KG1 (cell line): ENCODE measurements around the gene SPRED3.
A peak's percentile ranks its signal among the peaks of the same experiment; 100 is the strongest.
"Not testable (repeated sequence)": the region's sequence is repeated elsewhere in the genome, so short reads cannot be mapped to it uniquely, and the experiment has no call there.

Experiments used
- DNase-seq: peaks from one replicate; lab custom pipeline; 2025; lab: John Stamatoyannopoulos, UW

SPRED3 gene, protein sequence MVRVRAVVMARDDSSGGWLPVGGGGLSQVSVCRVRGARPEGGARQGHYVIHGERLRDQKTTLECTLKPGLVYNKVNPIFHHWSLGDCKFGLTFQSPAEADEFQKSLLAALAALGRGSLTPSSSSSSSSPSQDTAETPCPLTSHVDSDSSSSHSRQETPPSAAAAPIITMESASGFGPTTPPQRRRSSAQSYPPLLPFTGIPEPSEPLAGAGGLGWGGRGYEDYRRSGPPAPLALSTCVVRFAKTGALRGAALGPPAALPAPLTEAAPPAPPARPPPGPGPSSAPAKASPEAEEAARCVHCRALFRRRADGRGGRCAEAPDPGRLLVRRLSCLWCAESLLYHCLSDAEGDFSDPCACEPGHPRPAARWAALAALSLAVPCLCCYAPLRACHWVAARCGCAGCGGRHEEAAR

DNA sequence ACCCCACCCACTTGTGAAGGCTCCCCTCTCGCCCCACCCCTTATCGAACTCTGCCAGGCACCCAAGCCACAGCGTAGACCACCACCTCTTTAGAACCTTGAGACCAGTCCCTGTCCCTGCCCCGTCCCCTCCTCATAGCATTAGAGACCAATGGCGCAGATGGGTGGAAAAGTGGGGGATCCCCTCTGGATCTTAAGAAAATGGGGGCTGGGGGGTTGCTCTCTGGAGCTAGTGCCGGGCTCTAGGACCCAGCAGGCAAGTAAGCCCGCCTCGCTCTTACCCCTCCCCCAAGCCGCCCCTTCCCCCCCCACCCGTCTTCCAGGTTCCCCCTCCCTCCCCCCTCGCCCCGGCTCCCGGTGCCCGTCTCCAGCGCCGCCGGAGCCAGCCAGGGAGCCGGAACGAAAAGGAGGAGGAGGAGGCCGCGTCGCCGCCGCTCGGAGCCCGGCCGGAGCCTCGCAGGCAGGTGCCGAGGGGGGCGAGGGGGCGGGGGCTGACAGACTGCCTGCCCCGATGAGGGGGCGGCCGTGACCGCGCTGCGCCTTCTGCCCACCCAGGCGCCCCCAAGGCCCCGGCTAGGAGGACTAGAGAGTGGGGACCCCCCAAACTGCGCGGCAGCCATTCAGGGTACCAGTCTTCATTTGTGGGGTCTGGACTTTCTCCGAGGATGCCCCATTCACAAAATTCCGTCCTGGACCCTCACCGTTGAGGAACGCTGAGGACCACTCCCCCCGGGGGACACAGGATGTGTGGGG, at the start of gene SPRED3:
Gene SPRED3, plus strand, starts transcription at position 349 of the 752 bp plus-strand sequence. CDS start 1,606 bp downstream, outside the sequence.
- DNase-seq = no peak

- DNase-seq = not testable (repeated sequence)
Observed at GRCh38 chr19:38339011-38339410, 49.5 kb upstream of the SPRED3 start.

- no peak for DNase-seq
Observed at GRCh38 chr19:38340927-38341326, 47.6 kb upstream of the SPRED3 start.

DNA sequence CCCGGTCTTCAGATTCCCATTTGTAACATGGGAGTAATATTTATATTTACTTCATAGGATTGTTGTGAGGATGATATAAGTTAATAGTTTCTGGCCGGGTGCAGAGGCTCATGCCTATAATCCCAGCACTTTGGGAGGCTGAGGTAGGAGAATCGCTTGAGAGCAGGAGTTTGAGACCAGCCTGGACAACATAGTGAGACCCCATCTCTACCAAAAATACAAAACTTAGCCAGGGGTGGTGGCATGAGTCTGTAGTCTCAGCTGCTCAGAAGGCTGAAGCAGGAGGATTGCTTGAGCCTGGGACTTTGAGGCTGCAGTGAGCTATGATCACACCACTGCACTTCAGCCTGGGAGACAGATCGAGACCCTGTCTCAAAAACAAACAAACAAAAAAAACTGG, 41.7 kb upstream of the SPRED3 start:
- DNase-seq = no peak

DNA sequence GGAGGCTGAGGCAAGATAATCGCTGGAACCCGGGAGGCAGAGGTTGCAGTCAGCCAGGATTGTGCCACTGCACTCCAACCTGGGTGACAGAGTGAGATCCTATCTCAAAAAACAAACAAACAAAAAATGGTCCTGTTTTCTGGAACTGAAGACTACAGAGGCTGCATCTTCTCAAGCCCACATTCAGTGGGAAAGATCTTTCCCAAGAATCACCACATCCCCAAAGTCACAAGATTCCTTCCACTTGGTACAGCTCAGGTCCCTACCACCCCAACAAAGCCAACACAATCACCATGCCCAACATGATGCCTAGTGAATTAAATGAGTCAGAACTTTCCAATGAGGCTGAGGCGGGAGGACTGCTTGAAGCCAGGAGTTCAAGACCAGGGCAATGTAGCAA, 37.6 kb upstream of the SPRED3 start:
- DNase-seq = no peak

DNA sequence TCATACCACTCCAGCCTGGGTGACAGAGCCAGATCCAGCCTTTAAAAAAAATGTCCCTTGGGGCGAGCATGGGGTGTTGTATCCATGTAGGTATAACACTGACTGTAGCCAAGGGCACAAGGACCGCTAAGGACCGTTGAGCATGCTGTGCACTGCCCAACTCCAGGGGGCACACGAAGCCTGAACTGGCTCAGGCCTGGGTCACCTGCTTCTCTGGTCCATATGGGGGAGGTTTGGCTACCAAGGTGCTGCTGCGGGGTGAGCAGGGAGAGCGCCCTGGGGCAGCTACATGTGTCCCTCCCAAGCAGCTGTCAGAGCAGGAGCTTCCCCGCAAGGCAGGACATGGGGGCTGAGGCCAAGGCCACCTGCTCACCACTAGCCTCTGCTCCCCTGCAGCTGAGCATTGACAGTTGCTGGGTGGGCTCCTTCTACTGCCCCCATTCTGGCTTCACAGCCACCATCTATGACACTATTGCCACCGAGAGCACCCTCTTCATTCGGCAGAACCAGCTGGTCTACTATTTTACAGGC, 36.6 kb upstream of the SPRED3 start:
- DNase-seq = no peak

- DNase-seq = no peak
Observed at GRCh38 chr19:38352611-38353010, 35.9 kb upstream of the SPRED3 start.

DNA sequence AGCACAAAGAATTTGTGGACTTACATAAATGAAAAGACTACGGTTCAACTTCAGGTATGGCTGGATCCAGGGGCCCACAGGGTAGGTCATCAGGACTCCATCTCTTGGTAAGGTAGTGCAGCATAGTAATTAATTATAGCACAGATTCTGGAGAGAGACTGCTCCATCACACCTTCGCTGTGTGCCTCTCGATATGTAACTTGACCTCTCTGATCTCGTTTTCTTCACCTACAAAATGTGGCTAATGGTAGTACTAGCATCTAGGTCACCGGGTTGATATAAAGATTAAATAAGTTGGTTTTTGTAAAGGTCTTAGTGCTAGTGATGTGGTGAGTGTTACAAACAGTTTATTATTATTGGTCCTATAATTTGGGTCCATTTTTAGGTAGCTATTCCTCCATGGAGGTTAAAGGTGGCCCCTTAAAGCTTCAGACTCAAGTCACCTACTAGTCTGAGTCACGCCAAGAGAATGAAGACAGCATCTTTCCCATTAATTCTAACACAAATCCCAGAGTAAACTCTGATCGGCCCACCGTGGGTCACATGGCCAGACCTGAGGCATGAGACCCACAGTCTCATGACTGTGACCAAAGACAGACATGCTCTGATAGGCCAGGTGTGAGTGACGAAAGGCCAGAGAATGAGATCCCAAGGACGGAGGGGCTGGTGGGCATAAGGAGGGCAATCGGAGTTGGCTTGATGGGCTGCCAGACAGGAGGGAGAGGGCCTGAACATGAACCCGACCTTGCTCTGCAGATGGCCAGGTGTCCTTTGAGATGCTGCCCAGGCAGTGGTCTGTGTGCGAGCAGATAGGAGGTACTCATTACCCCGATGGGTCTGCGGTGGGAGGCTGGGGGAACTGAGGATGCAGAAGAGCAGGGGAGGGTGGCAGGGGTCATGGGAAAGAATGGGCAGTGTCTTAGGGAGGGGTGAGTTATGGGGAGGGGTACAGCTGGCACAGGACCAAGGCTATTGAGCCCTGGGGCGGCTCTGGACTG, 32.5 kb upstream of the SPRED3 start:
- DNase-seq = no peak

DNA sequence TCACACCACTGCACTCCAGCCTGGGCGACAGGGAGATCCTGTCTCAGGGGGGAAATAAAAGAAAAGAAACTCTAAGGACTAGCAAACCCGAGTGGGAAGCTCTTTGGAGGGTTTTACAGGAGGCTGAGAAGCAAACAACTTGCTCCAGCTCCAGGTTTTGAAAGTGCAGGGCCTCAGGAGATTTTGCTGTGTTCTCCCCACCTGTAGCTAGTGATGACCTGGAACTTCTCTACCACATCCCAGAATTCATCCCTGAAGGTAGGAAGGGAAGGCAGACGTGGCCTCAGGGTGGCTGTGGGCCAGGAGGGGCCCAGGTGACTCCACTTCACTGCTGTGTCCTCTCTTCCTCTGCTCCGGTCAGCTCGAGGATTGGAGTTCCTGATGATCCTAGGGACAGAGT, 30.4 kb upstream of the SPRED3 start:
- DNase-seq = no peak

DNA sequence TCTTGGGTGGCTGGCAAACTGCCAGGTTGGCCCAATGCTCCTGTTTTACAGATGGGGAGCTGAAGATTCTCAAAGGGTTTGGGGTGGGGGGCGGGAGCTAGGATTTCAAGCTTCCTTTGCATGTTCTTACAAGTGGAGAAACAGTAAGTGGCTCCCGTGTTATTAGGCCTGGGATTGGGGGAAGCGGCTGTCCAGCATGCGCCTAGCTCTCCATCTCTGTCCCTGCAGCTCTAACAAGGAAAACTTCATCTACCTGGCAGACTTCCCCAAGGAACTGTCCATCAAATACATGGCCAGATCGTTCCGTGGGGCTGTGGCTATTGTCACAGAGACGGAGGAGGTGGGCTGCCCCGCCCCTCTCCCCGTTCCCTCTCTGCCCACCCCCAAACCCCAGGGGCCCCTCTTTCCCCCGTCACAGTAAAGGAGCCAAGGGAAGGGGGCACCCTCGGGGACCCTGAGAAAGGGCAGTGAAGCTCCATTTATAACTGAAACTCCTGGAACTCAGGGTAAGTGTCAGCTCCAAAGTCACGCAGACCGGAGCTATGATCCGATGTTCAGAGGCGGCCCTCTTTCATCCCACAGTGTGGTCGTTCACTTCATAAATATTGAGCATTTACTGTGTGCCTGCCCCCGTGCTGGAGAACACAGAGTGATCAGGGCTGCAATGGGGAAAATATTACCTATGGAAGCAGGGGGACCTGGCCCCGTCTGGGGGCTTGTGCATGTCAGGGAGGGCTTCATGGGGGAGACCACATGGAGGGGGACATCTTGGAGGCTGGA, 29.1 kb upstream of the SPRED3 start:
- DNase-seq = no peak

- DNase-seq = no peak
Observed at GRCh38 chr19:38360351-38360750, 28.1 kb upstream of the SPRED3 start.

DNA sequence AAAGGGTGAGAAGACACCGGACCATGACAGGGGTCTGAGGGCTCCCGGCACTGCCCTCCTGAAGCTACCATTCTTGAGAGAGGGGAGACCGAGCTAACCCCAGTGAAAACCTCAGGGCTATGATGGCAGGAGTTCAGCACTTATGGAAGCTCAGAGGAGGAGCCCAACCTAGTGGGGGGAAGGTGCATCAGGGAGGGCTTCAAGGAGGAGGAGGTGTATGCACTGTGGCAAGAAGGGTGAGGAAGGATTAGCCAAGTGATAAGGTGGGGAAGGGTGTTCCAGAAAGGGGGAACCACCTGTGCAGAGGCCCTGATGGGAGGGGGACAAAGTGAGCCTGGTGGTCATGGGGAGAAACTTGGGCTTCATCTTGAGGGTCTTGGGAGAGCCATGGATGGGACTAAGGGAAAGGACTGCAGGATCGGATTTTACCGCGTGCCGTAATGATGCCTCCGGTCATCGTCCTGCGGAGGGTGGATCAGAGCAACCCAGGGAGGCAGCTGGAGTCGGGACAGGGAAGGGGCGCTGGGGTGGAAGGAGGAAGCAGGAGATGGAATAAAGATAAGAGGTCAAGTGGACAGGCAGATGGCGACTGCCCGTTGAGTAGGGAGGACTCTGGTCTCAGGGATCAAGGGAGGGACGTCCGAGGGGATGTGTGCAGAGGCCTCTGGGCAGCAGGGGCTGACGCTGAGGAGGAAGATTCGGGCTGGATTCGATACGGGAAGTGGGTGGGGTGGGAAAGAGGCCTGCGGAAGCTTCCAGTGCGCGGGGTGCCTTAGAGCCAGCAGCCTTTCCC, 27.5 kb upstream of the SPRED3 start:
- DNase-seq = no peak

DNA sequence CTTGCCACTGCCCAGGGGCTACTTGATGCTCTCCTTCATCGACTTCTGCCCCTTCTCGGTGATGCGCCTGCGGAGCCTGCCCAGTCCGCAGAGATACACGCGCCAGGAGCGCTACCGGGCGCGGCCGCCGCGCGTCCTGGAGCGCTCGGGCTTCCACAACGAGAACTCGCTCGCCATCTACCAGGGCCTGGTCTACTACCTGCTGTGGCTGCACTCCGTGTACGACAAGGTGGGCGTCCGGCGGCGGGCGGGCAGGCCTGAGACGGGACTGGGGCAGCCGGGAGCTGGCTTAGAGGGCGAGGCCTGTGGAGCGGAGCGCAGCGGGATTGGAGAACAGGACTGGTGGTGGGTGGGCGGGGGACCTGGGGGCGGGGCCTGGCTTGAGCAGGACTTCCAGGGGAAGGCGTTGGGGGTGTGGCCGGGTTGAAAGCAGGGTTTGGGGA, 26.8 kb upstream of the SPRED3 start:
- DNase-seq = peak; percentile 35

GRCh38 chr19:38362076-38362945, 26.2 kb upstream of the SPRED3 start:
- peak; percentile 35 for DNase-seq

GRCh38 chr19:38362946-38363688, 25.4 kb upstream of the SPRED3 start:
- not testable (repeated sequence) for DNase-seq

GRCh38 chr19:38367041-38367440, 21.5 kb upstream of the SPRED3 start:
- DNase-seq = no peak

GRCh38 chr19:38369584-38369983, 18.9 kb upstream of the SPRED3 start:
- no peak for DNase-seq

- DNase-seq = no peak
Observed at GRCh38 chr19:38370299-38370698, 18.2 kb upstream of the SPRED3 start.
